NCI-H446 treated with DMSO at 0.1 percent for 48 hours (cell line): ENCODE measurements around the gene PFKFB2.

Source experiments
- DNase-seq: peaks from one replicate; lab custom pipeline; 2025; lab: John Stamatoyannopoulos, UW

PFKFB2 gene

DNA sequence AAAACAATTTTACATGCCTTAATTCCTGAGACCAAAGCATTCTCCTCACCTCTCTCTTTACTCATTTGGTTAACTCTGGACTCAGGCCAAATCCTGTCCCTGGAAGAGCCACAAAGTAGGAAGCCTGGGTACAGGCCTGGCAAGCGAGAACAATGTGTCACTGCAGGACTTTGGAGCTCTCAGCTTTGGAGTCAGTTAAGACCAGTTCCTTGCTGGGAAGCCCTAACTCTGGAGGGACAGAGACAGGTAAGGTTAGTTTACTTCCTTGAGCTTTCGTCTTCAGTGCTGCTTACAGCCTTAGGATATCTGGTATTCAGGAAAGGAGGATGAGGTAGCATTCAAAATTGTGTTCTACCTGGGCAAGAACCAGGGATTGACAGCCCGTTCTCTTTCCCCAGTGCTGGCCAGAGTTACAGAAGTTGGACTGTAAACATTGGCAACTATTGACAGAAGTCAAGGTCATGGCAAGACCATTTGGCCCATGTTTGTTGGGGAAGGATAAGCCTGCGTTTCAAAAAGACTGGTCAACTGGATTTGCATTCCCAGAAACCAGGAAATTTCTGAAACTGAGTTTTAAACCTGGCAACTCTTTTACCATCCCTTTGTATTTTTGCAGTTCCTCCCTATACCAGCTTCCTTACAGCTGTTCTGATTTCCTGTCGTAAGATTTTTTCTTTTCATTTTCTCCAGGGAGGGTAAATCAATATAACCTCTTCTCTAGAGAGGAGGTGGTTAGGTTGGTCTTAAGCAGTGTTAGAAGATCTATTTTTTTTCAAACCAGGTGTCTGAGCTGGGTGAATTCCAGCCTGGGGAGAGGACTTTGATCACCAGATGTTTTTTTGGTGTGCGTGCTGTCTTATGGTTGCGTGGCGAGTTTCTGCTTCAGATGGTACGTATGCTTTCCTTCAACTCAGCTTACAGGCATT is 35.9 kb downstream of the PFKFB2 start, which contains the start of gene C4BPB:
C4BPB (plus strand) TSS at position 160 of the 926 bp plus-strand sequence; CDS start at position 832, 672 bp downstream.
- no peak for DNase-seq

DNA sequence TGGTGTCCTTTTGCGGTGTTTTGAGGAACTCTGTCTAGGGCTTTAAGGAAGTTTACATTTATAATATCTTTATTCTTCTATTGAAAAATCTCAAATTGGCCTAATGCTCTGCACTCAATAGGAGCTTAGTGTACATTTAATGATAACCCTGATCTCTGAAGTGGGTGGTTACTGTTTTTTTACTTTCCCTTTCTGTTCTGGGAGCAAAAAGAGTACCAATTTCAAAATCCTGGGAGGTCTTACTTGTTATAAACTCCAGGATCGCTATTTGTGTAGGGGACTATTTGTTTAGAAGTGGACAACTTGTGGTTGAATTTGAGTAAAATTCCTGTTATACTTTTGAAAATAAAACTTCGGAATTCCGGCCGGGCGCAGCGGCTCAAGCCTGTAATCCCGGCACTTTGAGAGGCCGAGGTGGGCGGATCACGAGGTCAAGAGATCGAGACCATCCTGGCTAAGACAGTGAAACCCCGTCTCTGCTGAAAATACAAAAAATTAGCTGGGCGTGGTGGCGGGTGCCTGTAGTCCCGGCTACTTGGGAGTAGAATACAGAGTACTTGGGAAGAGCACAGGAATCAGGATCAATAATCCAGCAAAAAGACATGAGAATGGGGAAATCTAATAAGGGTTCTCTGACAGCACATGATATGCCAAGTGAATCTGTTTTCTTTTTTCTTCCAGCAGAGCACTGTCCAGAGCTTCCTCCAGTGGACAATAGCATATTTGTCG is 36.7 kb downstream of the PFKFB2 start:
- no peak for DNase-seq

DNA sequence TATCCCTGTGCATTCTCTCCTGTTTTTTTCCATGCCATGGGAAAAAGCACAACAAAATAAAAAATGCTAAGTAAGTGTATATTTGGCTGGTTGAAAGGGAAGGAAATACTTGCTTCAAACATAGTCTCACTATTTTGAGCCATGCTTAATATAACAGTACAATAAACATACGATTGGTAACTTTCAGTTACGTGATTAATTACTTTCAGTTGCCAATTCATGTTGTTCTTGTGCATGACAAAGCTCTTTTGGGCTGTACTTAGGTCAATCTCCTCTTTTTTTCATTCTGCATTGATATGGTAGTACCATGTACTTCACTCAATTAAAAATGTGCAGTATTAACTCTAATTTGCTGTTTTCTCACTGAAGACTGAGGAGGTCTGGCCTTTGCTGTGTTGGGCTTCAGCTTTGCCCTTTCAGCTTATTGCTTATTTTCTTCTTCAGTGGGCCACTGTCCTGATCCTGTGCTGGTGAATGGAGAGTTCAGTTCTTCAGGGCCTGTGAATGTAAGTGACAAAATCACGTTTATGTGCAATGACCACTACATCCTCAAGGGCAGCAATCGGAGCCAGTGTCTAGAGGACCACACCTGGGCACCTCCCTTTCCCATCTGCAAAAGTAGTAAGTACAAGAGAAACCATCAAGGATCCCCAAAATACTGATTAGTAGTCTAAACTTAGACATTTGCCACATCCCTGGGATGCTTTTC is 38.3 kb downstream of the PFKFB2 start:
- no peak for DNase-seq

- no peak for DNase-seq
These were observed 40.9 kb downstream of the PFKFB2 start for GRCh38 chr1:207093944-207094343.

DNA sequence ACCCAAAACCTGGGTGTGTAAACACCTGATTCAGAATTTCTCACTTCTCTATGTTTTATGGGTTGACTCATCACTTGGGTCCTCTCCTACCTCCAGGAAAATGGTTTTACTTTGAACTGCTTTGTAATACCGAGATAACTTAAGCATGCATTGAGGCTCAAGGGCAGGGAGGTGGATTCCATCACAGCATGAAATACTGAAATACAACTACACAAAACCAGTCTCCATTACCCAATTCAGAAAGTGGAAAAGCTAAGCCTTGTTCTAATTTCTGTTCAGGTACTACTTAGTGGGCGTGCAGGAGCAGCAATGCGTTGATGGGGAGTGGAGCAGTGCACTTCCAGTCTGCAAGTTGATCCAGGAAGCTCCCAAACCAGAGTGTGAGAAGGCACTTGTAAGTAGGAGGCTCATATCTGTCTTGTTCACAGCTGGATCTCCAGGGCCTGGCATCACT is 44.8 kb downstream of the PFKFB2 start:
- no peak for DNase-seq

DNA sequence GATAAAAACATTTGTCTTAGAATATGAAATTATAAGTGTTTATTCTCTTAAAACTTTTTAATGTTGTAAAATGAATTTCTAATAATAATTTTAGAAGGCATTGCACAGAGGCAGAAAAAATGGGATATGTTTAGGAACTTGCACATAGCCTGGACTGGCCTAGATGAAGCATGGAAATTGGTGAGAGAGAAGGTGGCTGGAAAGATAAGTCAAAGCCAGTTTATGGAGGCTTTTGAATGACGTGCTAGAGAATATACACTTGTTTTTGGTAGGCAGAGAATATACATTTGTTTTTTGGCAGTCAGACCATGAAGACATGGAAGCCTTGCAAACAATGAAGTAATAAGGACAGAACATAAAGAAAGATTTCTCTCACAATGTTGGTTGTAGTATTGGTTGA is 48.6 kb downstream of the PFKFB2 start:
- no peak for DNase-seq

DNA sequence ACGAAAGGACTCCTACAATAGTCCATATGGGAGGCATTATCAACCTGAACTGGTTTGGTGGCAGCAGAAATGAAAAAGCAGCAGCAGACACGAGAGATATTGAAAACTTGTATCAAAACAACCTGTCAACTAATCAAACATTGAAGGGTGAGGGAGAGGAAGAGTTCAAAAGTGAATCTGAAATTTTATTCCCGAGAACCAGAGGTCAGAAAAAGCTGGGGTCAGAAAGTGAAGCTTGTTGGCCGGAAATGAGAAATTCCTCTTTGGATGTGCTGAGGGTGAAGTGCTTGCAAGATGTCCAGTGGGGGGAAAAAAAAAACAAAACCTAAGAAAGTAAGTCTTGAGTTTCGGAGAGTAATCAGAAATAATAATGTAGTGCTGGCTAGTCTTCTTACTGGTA is 49.1 kb downstream of the PFKFB2 start:
- DNase-seq, result no peak

DNA sequence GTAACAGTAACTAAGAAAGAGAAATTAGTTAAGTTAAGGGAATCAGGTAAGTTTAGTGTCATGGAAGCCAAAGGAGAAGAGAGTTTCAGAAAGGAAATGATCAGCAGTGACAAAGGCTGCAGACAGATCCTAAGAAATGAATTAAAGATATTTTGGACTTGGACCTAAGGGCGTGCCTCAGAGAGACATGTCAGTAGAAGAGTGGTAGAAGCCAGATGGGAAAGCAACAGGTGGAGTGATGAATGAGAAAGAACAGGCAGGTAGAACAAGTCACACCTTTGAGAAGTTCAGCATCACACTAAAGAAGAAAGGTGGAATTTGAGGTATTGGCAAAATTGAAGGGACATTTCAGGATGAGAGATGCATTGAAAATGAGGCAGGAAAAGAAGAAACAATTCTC is 49.6 kb downstream of the PFKFB2 start:
- no peak for DNase-seq

GRCh38 chr1:207103892-207104373 is 50.9 kb downstream of the PFKFB2 start, which contains the start of gene C4BPA:
TSS of gene C4BPA (plus strand) at chr1:207104233. CDS start at chr1:207113026, 8,793 bp downstream.
- no peak for DNase-seq

GRCh38 chr1:207109004-207109403 is 55.9 kb downstream of the PFKFB2 start:
- DNase-seq, result no peak

GRCh38 chr1:207112616-207113296 is 59.7 kb downstream of the PFKFB2 start:
- no peak for DNase-seq

DNA sequence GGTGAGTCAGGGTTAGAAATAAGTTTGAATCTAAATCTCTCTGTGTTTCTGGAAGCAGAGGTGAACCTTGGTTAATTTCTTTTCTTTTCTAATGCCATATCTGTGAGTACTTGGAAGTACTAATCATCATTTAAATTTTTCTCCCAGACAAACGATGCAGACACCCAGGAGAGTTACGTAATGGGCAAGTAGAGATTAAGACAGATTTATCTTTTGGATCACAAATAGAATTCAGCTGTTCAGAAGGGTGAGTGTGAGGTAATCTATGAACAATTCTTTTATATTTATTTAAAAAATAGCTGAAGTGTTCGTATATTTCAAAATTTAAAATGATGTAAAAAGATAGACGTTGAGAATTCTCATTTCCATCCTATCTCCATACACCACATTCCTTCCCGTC is 62.2 kb downstream of the PFKFB2 start:
- DNase-seq, result no peak

DNA sequence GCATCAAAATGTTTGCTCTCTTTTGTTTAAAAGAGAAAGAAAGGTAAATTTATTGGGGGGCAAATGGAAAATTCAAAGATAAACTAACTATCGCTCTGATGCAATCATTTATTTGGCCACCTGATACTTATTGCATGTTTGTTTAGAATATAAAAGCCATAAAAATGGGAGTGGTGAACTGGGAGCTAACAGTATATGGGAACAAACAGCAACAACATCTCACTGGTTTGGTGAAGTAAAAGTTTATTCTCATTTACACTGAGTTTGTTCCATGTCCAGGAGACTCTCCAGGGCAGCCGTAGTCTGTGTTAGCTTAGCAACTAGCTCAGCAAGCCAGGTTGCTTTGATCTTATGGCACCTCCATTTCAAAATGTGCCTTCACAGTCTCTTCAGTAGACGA is 71.3 kb downstream of the PFKFB2 start:
- no peak for DNase-seq

GRCh38 chr1:207128336-207128921 is 75.4 kb downstream of the PFKFB2 start:
- DNase-seq, result no peak

DNA sequence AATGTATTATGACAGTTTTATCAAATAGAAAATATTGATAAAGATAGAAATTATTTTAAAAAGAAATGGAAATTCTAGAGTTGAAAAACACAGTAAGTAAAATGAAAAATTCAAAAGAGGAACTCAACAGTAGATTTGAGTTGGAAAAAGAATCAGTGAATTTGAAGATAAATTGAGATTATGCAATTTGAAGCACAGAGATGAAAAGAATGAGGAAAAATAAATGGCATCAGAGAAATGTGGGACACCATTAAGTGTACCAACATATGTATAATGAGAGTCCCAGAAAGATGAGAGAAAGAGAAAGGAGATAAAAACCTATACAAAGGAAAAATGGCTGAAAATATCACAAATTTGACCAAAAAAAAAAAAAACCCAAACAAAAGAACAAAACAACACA is 76.0 kb downstream of the PFKFB2 start:
- no peak for DNase-seq
